Measurements from ENCODE around the gene STEAP4. TPM values are rescaled to one million over a fixed set of nuclear protein-coding genes. Genes with fewer than 3 reads are reported as not detected.

The STEAP4 gene
- total and polyA plus RNA-seq, 2 experiments from 2014 or later, result 0.06 TPM; not detected in 1

- H3K9me2 ChIP-seq (ENCODE audit: insufficient read depth), result no peaks in the 10 kb centered on the region
- no peaks in the 10 kb centered on the region for H3K4me1 Mint-ChIP-seq
- no peaks in the 10 kb centered on the region for H3K4me1 ChIP-seq (ENCODE audit: insufficient read depth)
- no peak overlapping the region for H3K27ac ChIP-seq (ENCODE audit: low read depth)
- no peaks in the 10 kb centered on the region for H3K27me3 ChIP-seq (ENCODE audit: insufficient read depth)
- no peaks in the 10 kb centered on the region for H3F3A ChIP-seq (replicated peaks; ENCODE audit: low read depth)
- H3K36me3 Mint-ChIP-seq (ENCODE audit: low read depth), result peaks cover 4% of the 10 kb centered on the region; the same call in 1 of the 3 replicates
- H3K4me3 Mint-ChIP-seq, result no peak overlapping the region
- H3K9me3 Mint-ChIP-seq, result peaks cover 10% of the 10 kb centered on the region; the same call in 2 of the 3 replicates
- H3K4me2 ChIP-seq, result no peak overlapping the region
- TF ChIP-seq CTCF (conservative IDR thresholded peaks at IDR 0.05; ENCODE audit: low read depth in 2 of 2), result no peak
- TF ChIP-seq EZH2 (IDR thresholded peaks at IDR 0.05; ENCODE audit: low read depth, unreplicated experiment), result no peak
- TF ChIP-seq STAT1 (IDR thresholded peaks at IDR 0.05; ENCODE audit: unreplicated experiment), result no peak
- TF ChIP-seq ZNF114 (CRISPR knock-in tag; IDR thresholded peaks at IDR 0.05), result no peak
- TF ChIP-seq ZNF462 (CRISPR knock-in tag; IDR thresholded peaks at IDR 0.05), result no peak
- 0 out of 2 replicates have a peak overlapping the region, but pooled peaks have one; percentile 29 for H2AFZ ChIP-seq
- no peaks in the 10 kb centered on the region for H3K27me3 Mint-ChIP-seq (ENCODE audit: insufficient read depth, low read depth, poor library complexity)
- DNase-seq (ENCODE audit: low spot score), result no peak
- H3K4me3 ChIP-seq, result no peak overlapping the region
- ATAC-seq, result no peak
- H3K79me2 ChIP-seq (replicated peaks; ENCODE audit: insufficient read depth), result no peaks in the 10 kb centered on the region
- no peaks in the 10 kb centered on the region for H3K36me3 ChIP-seq (ENCODE audit: insufficient read depth)
- H4K20me1 ChIP-seq (replicated peaks; ENCODE audit: insufficient read depth), result no peaks in the 10 kb centered on the region
- H3K27ac Mint-ChIP-seq, result no peak overlapping the region
Measured at GRCh38 chr7:88290491-88290890, 16.2 kb downstream of the STEAP4 start.

Data from GM23338 (cell line).